ENCODE data around the gene MUCL3.

DNA sequence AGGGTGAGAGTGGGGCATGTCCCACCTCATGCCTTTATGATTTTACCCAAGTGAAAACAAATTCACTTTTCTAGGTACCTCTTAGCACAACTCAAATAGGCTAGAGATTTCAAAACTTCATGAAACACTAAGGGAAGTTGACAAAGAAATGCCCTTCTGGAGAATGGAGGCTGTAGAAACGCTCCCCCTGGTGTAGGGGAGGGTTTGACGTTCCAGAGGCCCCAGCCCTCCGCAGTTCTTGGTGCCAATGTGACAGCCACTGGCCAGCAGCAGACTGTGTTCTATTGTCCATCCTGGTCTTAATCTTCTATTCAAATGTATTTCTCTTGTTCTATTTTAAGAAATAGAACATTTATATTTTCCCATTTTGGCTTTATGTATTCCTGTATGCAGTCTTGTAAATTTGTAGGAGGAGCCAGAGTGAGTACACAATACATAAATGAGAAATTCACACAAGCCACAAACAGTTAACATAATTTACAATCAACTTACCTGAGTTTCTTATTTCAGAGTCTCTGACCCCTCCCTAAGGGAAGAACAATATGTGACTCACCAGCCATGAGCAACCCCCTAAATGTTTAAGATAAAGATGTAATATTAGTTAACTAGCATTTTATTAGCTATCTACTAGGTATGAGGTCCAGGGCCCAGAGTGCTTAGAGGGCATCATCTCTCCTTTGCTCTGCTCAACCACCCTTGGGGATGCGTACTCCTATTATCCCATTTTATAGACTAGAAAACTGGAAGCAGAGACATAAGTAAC is 33.9 kb downstream of the MUCL3 start:
- no peak for TF ChIP-seq CTCF (IDR thresholded peaks at IDR 0.05; ENCODE audit: insufficient read depth, low read length)
- no peak for TF ChIP-seq SPI1 (IDR thresholded peaks at IDR 0.05; ENCODE audit: borderline replicate concordance, low read depth)
- TF ChIP-seq, protein P1, sequence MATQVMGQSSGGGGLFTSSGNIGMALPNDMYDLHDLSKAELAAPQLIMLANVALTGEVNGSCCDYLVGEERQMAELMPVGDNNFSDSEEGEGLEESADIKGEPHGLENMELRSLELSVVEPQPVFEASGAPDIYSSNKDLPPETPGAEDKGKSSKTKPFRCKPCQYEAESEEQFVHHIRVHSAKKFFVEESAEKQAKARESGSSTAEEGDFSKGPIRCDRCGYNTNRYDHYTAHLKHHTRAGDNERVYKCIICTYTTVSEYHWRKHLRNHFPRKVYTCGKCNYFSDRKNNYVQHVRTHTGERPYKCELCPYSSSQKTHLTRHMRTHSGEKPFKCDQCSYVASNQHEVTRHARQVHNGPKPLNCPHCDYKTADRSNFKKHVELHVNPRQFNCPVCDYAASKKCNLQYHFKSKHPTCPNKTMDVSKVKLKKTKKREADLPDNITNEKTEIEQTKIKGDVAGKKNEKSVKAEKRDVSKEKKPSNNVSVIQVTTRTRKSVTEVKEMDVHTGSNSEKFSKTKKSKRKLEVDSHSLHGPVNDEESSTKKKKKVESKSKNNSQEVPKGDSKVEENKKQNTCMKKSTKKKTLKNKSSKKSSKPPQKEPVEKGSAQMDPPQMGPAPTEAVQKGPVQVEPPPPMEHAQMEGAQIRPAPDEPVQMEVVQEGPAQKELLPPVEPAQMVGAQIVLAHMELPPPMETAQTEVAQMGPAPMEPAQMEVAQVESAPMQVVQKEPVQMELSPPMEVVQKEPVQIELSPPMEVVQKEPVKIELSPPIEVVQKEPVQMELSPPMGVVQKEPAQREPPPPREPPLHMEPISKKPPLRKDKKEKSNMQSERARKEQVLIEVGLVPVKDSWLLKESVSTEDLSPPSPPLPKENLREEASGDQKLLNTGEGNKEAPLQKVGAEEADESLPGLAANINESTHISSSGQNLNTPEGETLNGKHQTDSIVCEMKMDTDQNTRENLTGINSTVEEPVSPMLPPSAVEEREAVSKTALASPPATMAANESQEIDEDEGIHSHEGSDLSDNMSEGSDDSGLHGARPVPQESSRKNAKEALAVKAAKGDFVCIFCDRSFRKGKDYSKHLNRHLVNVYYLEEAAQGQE (IDR thresholded peaks at IDR 0.05; ENCODE audit: insufficient replicate concordance, low read depth) = no peak
- no peak for TF ChIP-seq POLR2AphosphoS5 (IDR thresholded peaks at IDR 0.05; ENCODE audit: low read depth)
- no peak for TF ChIP-seq GABPA (IDR thresholded peaks at IDR 0.05; ENCODE audit: low read depth)

All from HL-60 (cell line).